ENCODE results near the gene PRSS48.

PRSS48 gene

DNA sequence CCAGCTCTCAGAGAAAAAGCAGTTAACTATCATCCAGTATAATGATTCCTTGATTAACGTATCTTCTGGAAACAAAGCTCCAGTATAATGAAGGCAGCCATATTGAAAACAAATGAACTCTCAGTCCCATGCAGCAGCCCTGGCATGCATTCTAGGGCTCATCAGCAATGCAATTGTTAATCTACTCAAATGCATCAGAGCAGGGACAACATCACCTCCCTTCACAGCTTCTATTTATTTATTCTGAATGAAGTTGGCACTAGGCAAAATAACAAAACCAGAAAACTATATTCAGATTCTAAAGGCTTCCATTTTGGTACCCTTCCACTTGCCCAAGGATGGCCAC is 37.0 kb downstream of the PRSS48 start:
- no peak overlapping the region for H3K4me3 ChIP-seq (ENCODE audit: low read depth, low read length)
- TF ChIP-seq, protein P1, sequence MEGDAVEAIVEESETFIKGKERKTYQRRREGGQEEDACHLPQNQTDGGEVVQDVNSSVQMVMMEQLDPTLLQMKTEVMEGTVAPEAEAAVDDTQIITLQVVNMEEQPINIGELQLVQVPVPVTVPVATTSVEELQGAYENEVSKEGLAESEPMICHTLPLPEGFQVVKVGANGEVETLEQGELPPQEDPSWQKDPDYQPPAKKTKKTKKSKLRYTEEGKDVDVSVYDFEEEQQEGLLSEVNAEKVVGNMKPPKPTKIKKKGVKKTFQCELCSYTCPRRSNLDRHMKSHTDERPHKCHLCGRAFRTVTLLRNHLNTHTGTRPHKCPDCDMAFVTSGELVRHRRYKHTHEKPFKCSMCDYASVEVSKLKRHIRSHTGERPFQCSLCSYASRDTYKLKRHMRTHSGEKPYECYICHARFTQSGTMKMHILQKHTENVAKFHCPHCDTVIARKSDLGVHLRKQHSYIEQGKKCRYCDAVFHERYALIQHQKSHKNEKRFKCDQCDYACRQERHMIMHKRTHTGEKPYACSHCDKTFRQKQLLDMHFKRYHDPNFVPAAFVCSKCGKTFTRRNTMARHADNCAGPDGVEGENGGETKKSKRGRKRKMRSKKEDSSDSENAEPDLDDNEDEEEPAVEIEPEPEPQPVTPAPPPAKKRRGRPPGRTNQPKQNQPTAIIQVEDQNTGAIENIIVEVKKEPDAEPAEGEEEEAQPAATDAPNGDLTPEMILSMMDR (IDR thresholded peaks at IDR 0.05; ENCODE audit: low read depth, low read length, missing control alignments) = no peak
- no peak for DNase-seq (ENCODE audit: low read depth)
- in situ Hi-C loops (cut with HindIII; ENCODE audit: low sequenced_read_pairs) = no loop called here

DNA sequence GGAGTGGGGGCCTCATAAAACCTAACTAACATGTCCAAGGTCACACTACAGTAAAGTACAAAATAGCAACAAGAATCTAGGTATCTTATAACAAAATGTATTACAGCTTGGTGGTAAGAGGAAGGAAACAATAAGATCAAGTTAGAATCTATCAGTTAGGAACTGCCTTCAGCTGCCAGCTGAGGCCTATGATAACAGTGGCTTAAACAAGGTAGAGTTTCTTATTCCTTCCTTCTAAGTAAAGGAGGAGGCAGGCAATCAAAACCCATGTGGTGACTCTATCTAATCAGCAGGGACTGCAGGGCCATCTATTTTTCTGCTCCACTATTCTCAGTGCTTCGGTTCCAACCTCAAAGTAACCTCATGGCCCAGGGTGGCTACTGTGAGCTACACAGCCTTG is 37.5 kb downstream of the PRSS48 start:
- in situ Hi-C loops (cut with HindIII; ENCODE audit: low sequenced_read_pairs) = no loop called here
- no peak for DNase-seq (ENCODE audit: low read depth)
- no peak overlapping the region for H3K4me3 ChIP-seq (ENCODE audit: low read depth, low read length)

DNA sequence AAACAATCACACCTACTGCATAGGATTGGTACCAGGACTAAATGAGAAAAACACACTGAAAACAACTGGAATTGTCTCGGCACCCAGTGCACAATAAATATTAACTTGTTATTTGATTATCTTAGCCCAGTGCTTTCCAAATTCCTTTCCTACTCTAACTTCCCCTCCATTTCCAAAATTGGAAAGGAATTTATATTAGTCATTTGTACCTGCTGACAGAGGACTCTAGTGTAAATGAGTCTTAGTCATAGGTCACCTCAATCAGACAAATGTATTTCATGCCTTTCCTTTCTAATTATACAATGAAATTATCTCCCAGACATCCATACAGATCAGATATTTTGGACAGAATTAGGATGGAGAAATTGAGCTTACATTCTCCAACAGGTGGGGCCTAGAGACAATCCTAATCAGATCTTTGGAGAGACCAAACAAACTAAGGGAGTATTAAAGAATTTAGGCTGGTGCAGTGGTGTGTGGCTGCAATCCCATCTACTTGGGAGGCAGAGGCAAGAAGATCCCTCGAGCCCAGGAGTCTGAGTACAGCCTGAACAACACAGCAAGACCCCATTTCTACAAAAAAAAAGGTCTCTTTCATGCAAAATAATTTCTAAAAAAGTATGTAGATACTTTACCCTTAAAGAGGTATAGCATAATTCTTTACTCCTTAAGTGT is 38.4 kb downstream of the PRSS48 start:
- TF ChIP-seq, protein P1 (IDR thresholded peaks at IDR 0.05; ENCODE audit: low read depth, low read length, missing control alignments) = no peak
- no peak for DNase-seq (ENCODE audit: low read depth)
- in situ Hi-C loops (cut with HindIII; ENCODE audit: low sequenced_read_pairs) = no loop called here
- H3K4me3 ChIP-seq (ENCODE audit: low read depth, low read length) = no peak overlapping the region

More for the DNA sequence above, 37.5 kb downstream of the PRSS48 start:
- TF ChIP-seq, protein P1 (IDR thresholded peaks at IDR 0.05; ENCODE audit: low read depth, low read length, missing control alignments) = no peak

DNA sequence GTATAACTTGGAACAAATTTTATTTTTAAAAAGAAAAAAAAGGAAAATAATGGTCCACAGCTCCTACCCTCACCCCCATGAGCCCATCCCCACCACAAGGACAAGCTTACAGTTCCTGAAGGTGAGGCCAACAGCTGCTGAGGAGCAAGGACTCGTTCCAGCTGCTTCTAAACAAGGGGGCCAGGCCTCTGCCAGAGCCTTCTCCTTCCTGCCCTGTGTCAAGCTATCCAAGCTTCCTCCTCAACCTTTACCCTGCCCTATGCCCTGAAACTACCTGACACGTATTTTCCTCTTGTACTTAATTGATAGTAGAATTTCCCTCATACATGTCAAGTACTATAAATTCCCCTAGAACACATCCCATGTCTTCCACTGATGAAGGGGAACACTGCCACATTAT is 39.7 kb downstream of the PRSS48 start:
- in situ Hi-C loops (cut with HindIII; ENCODE audit: low sequenced_read_pairs) = no loop called here
- DNase-seq (ENCODE audit: low read depth) = no peak
- TF ChIP-seq, protein P1 (IDR thresholded peaks at IDR 0.05; ENCODE audit: low read depth, low read length, missing control alignments) = no peak
- H3K4me3 ChIP-seq (ENCODE audit: low read depth, low read length) = no peak overlapping the region

DNA sequence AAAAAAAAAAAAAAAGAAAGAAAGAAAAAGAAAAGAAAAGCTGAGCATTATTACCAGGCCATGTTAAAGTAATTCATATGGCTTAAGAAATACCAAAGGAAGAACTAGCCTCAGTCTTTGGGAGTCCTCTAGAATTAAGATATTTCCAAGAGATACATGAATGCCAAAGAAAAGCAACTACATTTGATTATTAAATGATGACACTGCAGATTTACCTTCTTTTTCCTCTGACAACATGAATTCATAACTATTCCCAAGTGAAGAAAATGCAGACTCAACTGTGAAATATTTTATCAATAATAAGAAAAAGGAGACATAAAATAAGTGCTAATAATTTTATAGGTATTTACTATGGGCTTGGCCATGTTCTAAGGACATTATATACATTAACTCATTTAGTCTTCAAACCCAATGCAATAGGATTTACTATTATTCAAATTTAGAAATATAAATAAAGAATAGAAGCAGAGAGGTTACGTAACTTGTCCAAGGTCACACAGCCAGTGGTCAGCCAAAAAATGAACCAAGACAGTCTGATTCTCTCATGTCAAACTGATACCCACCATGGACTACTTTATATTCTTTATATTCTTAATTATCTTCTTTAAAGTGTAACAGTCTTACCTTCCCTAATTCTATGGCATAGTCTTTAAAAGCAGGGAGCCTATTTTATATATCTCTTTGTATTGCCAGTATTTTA is 41.5 kb downstream of the PRSS48 start:
- TF ChIP-seq, protein P1 (IDR thresholded peaks at IDR 0.05; ENCODE audit: low read depth, low read length, missing control alignments) = no peak
- in situ Hi-C loops (cut with HindIII; ENCODE audit: low sequenced_read_pairs) = no loop called here

DNA sequence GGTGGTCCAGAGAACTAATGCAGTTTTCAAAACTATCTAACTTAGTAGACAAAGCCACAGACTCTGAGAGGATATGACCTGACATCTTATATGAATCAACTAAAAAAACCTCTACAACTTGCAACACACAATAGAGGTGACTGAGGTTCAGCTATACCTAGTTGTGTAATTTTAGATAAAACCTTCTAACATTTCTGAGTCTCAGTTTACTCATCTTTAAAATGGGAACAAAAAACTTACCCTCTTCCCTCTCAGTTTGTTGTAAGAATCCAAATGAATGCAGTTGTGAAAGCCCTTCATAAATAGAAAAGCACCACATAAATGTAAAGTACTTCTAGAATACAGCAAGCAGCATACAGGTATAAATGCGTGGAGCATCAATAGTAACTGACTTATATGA is 42.5 kb downstream of the PRSS48 start:
- DNase-seq (ENCODE audit: low read depth) = no peak
- in situ Hi-C loops (cut with HindIII; ENCODE audit: low sequenced_read_pairs) = no loop called here
- H3K4me3 ChIP-seq (ENCODE audit: low read depth, low read length) = no peak overlapping the region
- TF ChIP-seq, protein P1 (IDR thresholded peaks at IDR 0.05; ENCODE audit: low read depth, low read length, missing control alignments) = no peak

More for the DNA sequence above, 41.5 kb downstream of the PRSS48 start:
- no peak for DNase-seq (ENCODE audit: low read depth)
- no peak overlapping the region for H3K4me3 ChIP-seq (ENCODE audit: low read depth, low read length)
